ENCODE measurements around the gene TTC19.
A peak's percentile ranks its signal among the peaks of the same experiment; 100 is the strongest.
"Not testable (repeated sequence)": the region's sequence is repeated elsewhere in the genome, so short reads cannot be mapped to it uniquely, and the experiment has no call there.

Gene TTC19

DNA sequence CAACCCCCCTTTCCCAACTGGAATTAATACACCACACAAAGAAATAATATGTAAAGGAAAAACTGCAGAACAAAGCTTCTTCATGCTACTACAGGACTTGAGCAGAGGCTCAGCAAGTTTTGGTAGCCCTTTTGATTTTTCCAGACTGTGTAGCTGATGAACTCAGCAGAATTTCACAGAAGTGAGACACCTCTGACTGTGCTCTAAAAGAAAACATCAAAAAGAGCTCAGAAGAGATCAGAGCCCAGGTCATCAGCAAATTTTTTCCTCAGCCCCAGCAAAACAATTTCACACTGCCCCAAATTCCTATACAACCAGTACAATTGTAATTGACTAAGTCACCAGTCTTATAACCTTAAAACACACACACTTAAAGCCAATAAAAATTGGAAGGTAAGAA, 38.0 kb downstream of the TTC19 start:
- Mint-ChIP-seq H3K4me1 (peaks cover 11% of the 10 kb centered on the region), H3K4me3 (no peak overlapping the region), H3K36me3 (peaks cover 100% of the 10 kb centered on the region), H3K9me3 (no peaks in the 10 kb centered on the region), H3K27ac (peak overlapping the region; percentile 87)
- no peak for DNase-seq (ENCODE audit: low spot score in 2 of 2)
- ATAC-seq = no peak

DNA sequence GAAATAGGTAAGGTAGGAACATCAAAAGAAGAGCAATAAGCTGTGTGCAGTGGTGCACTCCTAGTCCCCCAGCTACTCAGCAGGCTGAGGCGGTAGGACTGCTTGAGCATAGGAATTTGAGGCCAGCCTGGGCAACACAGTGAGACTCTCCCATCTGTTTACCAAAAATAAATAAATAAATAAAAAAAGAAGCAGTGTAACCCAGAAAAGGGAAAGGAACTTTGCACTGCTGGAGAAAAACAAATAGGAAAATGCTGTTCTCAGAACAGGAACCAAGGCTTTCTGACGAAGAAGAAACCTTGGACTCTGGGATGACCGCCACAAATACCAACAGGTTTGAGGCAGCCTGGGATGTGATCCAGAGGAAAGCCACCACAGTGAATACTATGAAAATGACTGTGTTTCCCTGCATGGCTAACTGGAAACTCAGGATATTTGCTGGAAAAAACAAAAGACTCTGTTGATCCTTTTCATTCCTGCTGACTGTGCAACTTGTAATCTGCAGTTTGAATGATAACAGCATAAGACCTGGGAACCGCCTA, 41.2 kb downstream of the TTC19 start:
- Mint-ChIP-seq H3K4me3 (no peak overlapping the region), H3K4me1 (peaks cover 11% of the 10 kb centered on the region), H3K36me3 (peaks cover 99% of the 10 kb centered on the region), H3K9me3 (no peaks in the 10 kb centered on the region), H3K27ac (no peak overlapping the region)
- DNase-seq (ENCODE audit: low spot score in 2 of 2) = no peak
- no peak for ATAC-seq

DNA sequence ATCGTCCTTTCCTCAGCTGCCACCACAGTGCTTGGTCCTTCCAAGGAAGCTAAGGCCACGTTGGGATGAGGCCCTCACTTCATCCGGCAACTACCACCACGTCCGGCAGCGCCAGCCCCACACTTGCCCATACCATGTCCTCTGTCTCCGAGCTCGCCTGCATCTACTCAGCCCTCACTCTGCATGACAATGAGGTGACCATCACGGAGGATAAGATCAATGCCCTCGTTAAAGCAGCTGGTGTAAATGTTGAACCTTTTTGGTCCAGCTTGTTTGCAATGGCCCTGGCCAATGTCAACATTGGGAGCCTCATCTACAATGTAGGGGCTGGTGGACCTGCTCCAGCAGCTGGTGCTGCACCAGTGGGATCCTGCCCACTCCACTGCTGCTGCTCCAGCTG, 44.9 kb downstream of the TTC19 start:
- ATAC-seq = no peak

DNA sequence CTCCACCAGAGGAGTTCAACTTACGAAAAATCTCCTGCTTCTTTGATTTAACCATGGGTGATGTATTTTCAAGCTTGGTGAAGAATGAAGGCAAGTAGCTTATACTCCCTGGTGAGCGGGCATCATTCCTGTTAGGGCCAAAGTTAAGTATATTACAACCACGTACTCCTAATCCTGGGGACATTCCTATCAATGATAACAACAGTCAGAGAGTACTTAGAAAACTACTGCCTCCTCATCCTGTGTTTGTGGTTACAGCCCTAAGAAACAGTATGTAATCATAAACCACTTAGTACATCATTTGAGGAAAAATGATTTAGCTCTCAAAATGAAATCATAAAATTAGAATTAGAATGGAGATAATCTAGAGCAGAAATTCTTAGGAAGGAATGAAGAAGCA, 47.3 kb downstream of the TTC19 start:
- no peak overlapping the region for H3K4me3 Mint-ChIP-seq
- H3K27ac Mint-ChIP-seq = peak overlapping the region; percentile 44
- H3K9me3 Mint-ChIP-seq = no peaks in the 10 kb centered on the region
- H3K4me1 Mint-ChIP-seq = peaks cover 12% of the 10 kb centered on the region
- no peak for ATAC-seq
- H3K36me3 Mint-ChIP-seq = peaks cover 96% of the 10 kb centered on the region
- DNase-seq (ENCODE audit: low spot score in 2 of 2) = no peak

More for the DNA sequence above, 44.9 kb downstream of the TTC19 start:
- H3K4me1 Mint-ChIP-seq = peaks cover 12% of the 10 kb centered on the region
- H3K9me3 Mint-ChIP-seq = no peaks in the 10 kb centered on the region
- H3K4me3 Mint-ChIP-seq = no peak overlapping the region
- DNase-seq (ENCODE audit: low spot score in 2 of 2) = no peak
- H3K27ac Mint-ChIP-seq = peak overlapping the region; percentile 78
- peaks cover 97% of the 10 kb centered on the region for H3K36me3 Mint-ChIP-seq

DNA sequence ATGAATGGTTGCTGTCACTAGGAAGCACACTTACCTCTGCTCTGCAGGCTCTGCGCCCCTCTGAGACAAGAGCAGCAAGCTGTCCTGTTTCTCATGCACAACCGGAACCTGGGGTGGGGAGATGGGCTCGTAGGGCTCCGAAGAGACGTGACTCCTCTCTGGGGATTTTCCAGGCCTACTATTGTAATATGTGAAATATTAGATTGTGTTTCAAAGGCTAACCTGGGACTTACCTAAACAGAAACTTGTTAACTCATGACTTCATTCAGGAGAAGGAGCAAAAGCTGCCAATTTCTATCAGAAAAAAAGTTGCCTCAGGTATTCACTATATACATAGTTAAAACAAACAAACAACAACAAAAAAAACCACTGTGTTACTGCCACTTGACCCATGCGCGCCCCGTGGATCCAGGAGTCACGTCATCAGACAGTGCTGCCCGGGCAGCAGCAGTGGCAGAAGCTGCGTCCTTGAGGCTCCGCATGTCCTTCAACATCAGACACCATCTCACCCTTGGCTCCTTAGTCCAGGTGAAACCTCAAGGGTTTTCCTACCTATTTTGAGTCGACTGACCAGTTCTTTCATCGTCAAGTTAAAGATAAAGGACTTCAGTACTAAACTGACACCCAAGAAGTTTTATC, 49.3 kb downstream of the TTC19 start:
- H3K4me1 Mint-ChIP-seq = peaks cover 21% of the 10 kb centered on the region
- H3K36me3 Mint-ChIP-seq = peaks cover 97% of the 10 kb centered on the region
- no peak overlapping the region for H3K4me3 Mint-ChIP-seq
- ATAC-seq (no peak), DNase-seq (ENCODE audit: low spot score in 2 of 2) (no peak)
- peak overlapping the region; percentile 70 for H3K27ac Mint-ChIP-seq
- no peaks in the 10 kb centered on the region for H3K9me3 Mint-ChIP-seq

DNA sequence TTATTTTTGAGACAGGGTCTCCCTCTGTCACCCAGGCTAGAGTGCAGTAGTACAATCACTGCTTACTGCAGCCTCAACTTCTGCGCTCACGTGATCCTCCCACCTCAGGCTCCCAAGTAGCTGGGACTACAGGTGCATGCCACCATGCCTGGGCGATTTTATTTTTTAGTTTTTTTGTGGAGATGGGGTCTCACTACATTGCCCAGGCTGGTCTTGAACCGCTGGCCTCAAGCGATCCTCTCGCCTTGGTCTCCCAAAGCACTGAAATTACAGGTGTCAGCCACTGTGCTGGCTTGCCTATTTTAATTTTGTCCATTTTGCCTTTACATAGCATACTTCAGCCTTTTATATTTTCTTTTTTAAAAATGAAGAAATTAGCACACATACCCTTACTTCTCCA, 51.2 kb downstream of the TTC19 start:
- DNase-seq (ENCODE audit: low spot score in 2 of 2) (no peak), ATAC-seq (no peak)
- H3K9me3 Mint-ChIP-seq = no peaks in the 10 kb centered on the region
- H3K36me3 Mint-ChIP-seq = peaks cover 97% of the 10 kb centered on the region
- peak overlapping the region; percentile 63 for H3K27ac Mint-ChIP-seq
- H3K4me3 Mint-ChIP-seq = no peak overlapping the region
- H3K4me1 Mint-ChIP-seq = peaks cover 26% of the 10 kb centered on the region

DNA sequence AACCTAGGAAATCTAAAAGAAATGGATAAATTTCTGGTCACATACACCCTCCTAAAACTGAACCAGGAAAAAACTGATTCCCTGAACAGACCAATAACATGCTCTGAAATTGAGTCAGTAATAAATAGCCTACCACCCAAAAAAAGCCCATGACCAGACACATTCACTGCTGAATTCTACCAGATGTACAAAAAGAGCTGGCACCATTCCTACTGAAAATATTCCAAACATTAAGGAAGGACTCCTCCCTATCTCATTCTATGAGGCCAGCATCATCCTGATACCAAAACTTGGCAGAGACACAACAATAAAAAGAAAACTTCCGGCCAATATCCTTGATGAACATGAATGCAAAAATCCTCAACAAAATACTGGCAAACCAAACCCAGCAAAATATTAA, 52.9 kb downstream of the TTC19 start:
- no peak for DNase-seq (ENCODE audit: low spot score in 2 of 2)
- Mint-ChIP-seq H3K36me3 (peaks cover 98% of the 10 kb centered on the region), H3K27ac (no peak overlapping the region), H3K4me3 (no peak overlapping the region), H3K4me1 (peaks cover 19% of the 10 kb centered on the region), H3K9me3 (no peaks in the 10 kb centered on the region)
- no peak for ATAC-seq

DNA sequence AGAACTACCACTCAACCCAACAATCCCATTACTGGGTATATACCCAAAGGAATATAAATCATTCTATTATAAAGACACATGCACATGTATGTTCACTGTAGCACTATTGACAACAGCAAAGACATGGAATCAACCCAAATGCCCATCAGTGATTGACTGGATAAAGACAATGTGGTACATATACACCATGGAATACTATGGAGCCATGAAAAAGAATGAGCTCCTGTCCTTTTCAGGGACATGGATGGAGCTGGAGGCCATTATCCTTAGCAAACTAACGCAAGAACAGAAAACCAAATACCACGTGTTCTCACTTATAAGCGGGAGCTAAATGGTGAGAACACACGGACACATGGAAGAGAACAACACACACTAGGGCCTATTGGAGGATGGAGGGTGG, 55.5 kb downstream of the TTC19 start:
- DNase-seq (ENCODE audit: low spot score in 2 of 2); ATAC-seq; H3K27ac Mint-ChIP-seq; H3K9me3 Mint-ChIP-seq; H3K4me3 Mint-ChIP-seq: not testable (repeated sequence)
- H3K36me3 Mint-ChIP-seq = peaks cover 99% of the 10 kb centered on the region
- H3K4me1 Mint-ChIP-seq = peaks cover 14% of the 10 kb centered on the region

DNA sequence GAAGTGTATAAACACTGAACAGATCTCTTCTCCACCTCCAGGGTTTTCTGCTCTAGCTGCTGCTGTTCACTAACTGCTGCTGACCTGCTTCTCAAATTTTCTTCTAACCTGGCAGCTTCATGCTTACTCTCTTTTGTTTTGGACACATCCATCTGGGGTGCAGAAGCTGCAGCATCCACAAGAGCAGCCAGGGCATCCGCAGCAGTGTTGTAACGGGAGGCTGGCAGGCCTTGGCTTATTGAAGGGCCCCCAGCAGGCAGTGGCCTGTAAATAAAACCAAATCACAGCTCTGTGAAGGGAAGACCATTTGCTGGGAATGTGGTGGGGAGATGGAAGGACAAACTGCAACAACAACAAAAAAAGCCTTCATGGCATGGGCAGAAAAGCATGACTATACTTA, 62.0 kb downstream of the TTC19 start:
- peaks cover 100% of the 10 kb centered on the region for H3K36me3 Mint-ChIP-seq
- H3K27ac Mint-ChIP-seq = peak overlapping the region; percentile 0
- no peak overlapping the region for H3K4me3 Mint-ChIP-seq
- no peaks in the 10 kb centered on the region for H3K9me3 Mint-ChIP-seq
- DNase-seq (ENCODE audit: low spot score in 2 of 2) = no peak
- no peak for ATAC-seq
- no peaks in the 10 kb centered on the region for H3K4me1 Mint-ChIP-seq

DNA sequence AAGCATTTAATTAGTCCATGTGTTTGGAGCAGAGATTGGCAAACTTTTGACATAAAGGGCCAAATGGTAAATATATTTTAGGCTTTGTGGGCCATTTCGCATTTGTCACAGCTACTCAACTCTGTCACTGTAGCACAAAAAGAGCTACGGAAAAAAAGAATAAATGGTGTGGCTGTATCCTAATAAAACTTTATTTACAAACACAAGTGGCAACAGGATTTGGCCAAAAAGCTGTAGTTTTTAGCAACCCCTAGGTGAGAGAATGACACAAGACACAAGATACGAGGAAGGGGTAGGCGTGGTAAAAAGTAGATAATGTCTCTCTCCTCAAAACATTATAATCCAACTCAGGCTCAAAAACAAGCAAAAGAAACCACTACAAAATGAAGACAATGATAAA, 66.5 kb downstream of the TTC19 start:
- ATAC-seq (no peak), DNase-seq (ENCODE audit: low spot score in 2 of 2) (no peak)
- H3K9me3 Mint-ChIP-seq = no peaks in the 10 kb centered on the region
- H3K36me3 Mint-ChIP-seq = peaks cover 100% of the 10 kb centered on the region
- no peak overlapping the region for H3K4me3 Mint-ChIP-seq
- peak overlapping the region; percentile 23 for H3K27ac Mint-ChIP-seq
- H3K4me1 Mint-ChIP-seq = peaks cover 6% of the 10 kb centered on the region

DNA sequence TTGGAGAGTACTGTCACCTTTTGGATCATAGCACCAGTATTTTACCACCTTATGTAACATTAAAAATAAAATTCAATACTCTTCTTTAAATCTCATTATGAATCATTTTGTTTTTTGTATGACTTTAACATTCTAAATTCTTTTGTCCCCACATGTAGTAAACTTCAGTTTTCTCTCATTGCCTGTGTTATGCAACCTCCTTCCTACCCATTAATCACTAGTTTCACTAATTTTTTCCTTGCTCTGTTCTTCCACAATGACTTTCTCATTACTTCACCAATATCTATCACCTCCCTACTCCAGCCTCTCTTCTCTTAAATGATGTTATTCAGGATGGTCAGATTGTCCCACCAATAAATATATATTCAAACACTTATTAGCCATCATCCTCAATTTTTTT, 68.7 kb downstream of the TTC19 start:
- peaks cover 6% of the 10 kb centered on the region for H3K4me1 Mint-ChIP-seq

DNA sequence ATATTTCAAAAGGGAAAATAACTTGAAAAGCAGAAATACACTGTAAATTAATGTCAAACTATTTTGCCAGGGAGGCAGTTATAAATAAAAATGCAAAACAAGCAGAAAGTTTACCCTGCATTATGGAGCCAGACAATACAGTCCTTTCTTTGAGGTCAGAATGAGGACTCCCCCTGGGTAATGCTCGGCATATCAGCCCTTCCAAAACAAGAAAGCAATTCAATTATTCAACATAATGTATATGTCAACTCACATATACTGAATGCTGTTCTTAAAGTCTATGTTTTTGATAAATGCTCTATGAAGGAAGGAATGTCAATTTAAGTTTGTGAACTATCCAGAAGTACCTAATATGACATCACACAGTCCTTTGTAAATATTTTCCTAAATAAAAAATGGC, 72.4 kb downstream of the TTC19 start:
- DNase-seq (ENCODE audit: low spot score in 2 of 2) (no peak), ATAC-seq (no peak)
- no peaks in the 10 kb centered on the region for H3K9me3 Mint-ChIP-seq
- peaks cover 98% of the 10 kb centered on the region for H3K36me3 Mint-ChIP-seq
- H3K27ac Mint-ChIP-seq = no peak overlapping the region
- peaks cover 10% of the 10 kb centered on the region for H3K4me1 Mint-ChIP-seq
- H3K4me3 Mint-ChIP-seq = no peak overlapping the region

More for the DNA sequence above, 68.7 kb downstream of the TTC19 start:
- H3K9me3 Mint-ChIP-seq = no peaks in the 10 kb centered on the region
- H3K36me3 Mint-ChIP-seq = peaks cover 99% of the 10 kb centered on the region
- ATAC-seq (no peak), DNase-seq (ENCODE audit: low spot score in 2 of 2) (no peak)
- peak overlapping the region; percentile 8 for H3K27ac Mint-ChIP-seq
- no peak overlapping the region for H3K4me3 Mint-ChIP-seq

DNA sequence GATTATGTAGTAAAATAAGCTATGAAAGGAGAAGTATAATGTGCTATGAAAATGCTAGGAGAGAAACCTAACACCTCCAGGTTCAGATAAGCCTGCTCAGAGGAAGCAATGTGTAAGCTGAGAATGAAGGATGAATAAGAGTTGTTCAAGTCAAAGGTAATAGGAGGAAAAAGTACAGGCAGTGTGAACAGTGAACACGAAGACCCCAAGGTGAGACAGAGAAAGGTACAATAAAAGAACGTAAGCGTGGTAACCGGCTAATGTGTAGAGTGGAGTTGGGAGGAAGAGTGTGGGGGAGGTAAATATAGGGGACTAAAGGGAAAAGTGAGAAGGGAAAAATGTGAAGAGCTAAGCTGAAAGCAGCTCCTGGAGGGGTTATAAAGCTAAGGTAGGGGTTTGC, 74.2 kb downstream of the TTC19 start:
- Mint-ChIP-seq H3K36me3 (peaks cover 92% of the 10 kb centered on the region), H3K4me1 (peaks cover 6% of the 10 kb centered on the region), H3K9me3 (no peaks in the 10 kb centered on the region), H3K27ac (peak overlapping the region; percentile 15), H3K4me3 (no peak overlapping the region)
- ATAC-seq (no peak), DNase-seq (ENCODE audit: low spot score in 2 of 2) (no peak)

DNA sequence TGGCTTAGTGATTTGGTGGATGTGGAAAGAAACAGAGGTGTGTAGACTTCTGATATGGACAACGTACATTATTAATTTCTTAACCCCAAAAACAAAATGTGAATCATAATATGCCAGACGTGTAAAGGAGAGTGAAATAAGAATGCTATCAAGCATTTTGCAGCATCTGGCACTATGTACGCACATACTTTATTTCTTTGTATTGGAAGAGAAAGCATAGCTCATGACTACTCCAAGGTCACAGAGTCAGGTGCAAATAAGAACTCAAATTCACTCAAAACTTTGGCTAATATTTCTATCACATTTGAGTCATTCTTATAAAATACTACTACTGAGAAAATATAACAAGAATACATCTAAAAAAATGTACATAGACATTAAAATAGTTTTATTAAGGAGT, 74.8 kb downstream of the TTC19 start:
- DNase-seq (ENCODE audit: low spot score in 2 of 2) = no peak
- Mint-ChIP-seq H3K9me3 (no peaks in the 10 kb centered on the region), H3K4me1 (peaks cover 6% of the 10 kb centered on the region), H3K27ac (peak overlapping the region; percentile 15), H3K36me3 (peaks cover 92% of the 10 kb centered on the region), H3K4me3 (no peak overlapping the region)
- no peak for ATAC-seq

DNA sequence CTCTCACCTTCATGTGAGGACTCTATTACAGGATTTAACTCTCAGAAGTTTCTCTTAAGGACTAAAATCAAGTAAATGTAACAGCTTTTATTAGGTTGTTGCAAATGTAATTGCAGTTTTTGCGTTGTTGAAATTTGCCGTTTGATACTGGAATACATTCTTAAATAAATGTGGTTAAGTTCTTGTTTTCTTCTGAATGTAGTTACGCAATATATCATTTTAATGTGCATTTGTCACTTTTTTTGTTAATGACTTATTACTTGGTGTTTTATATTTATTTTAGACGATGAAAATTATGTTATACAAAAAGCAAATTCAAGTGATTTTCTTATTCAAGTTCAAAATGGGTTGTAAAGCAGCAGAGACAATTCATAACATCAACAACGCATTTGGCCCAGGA, 76.3 kb downstream of the TTC19 start:
- no peak for ATAC-seq
- H3K4me3 Mint-ChIP-seq = no peak overlapping the region
- H3K36me3 Mint-ChIP-seq = peaks cover 92% of the 10 kb centered on the region
- H3K9me3 Mint-ChIP-seq = no peaks in the 10 kb centered on the region
- no peak for DNase-seq (ENCODE audit: low spot score in 2 of 2)
- no peak overlapping the region for H3K27ac Mint-ChIP-seq
- peaks cover 6% of the 10 kb centered on the region for H3K4me1 Mint-ChIP-seq
